Thoracic aorta (tissue), 2 donors: ENCODE measurements around the gene POLR2A. TPM values are rescaled to one million over a fixed set of nuclear protein-coding genes. Genes with fewer than 3 reads are reported as not detected.
A peak's percentile ranks its signal among the peaks of the same experiment; 100 is the strongest.

ENCODE experiments used
- ATAC-seq: fragments of 150-250 bp; one replicate; pipeline ENCODE4 v1.8.0; 2017; ENCODE audit warnings: low read depth; ENCODE audit not compliant: insufficient number of reproducible peaks, low FRiP score
- DNase-seq: peaks from one replicate; pipeline ENCODE4 v3.0.0-alpha.2; 2020; ENCODE audit warnings: low spot score
- H3K27ac ChIP-seq, 2 donors: fragments of 200-600 bp; sonication (generic); 1 replicate in 1 of 2; 2 replicates in 1 of 2; pipeline ENCODE4 v1.5.1; 2016; ENCODE audit warnings: mild to moderate bottlenecking in 2 of 2, moderate library complexity in 2 of 2
- H3K27me3 ChIP-seq: fragments of 200-600 bp; sonication (generic); replicated peaks from 2 replicates; pipeline ENCODE4 v1.6.0; 2016; ENCODE audit warnings: mild to moderate bottlenecking; ENCODE audit not compliant: insufficient read depth
- H3K36me3 ChIP-seq: fragments of 200-600 bp; sonication (generic); one replicate; pipeline ENCODE4 v1.5.1; 2016
- H3K4me1 ChIP-seq, 2 donors: fragments of 200-600 bp; sonication (generic); 1 replicate in 1 of 2; 2 replicates in 1 of 2; pipeline versions ENCODE4 v1.5.1 to v1.6.0; 2016; ENCODE audit warnings: low read depth in 2 of 2, mild to moderate bottlenecking in 1 of 2; ENCODE audit not compliant: control insufficient read depth in 1 of 2
- H3K4me3 ChIP-seq: fragments of 200-600 bp; sonication (generic); 2 replicates; pipeline ENCODE4 v1.5.1; 2016; ENCODE audit warnings: mild to moderate bottlenecking
- H3K9me3 ChIP-seq: fragments of 200-600 bp; sonication (generic); 2 replicates; pipeline ENCODE4 v1.5.1; 2016
- CTCF ChIP-seq: fragments of 200-600 bp; sonication (generic); IDR thresholded peaks from one replicate; pipeline ENCODE4 v1.5.1; 2019; ENCODE audit warnings: antibody characterized with exemption
- total RNA-seq, 2 donors: library from RNA; depleted of rRNA; stranded (reverse); fragments of >200 nt; gene quantifications; one replicate each; pipeline versions ENCODE4 v1.1.0 to v1.2.3, GENCODE V29; 2016

Gene POLR2A
- total RNA-seq, 2 donors from 2014 or later: 77.8 to 151 TPM

GRCh38 chr17:7444682-7445618, 39.2 kb upstream of the POLR2A start, which contains the start of gene CHRNB1:
Gene CHRNB1, plus strand, starts transcription at chr17:7445061. Its CDS starts 67 bp downstream, at chr17:7445128.
- ATAC-seq (no peak), DNase-seq (no peak)
- no peaks in the 10 kb centered on the region for H3K9me3 ChIP-seq
- peaks cover 10 to 32% of the 10 kb centered on the region in 2 donors for H3K4me1 ChIP-seq
- H3K27ac ChIP-seq: no peak within 1 kb of the TSS
- peak within 1 kb of the TSS; percentile 71 for H3K4me3 ChIP-seq
- peaks cover 11% of the 10 kb centered on the region for H3K27me3 ChIP-seq
- TF ChIP-seq CTCF: no peak
- H3K36me3 ChIP-seq: no peaks in the 10 kb centered on the region

GRCh38 chr17:7445619-7445968, 38.6 kb upstream of the POLR2A start:
- no peaks in the 10 kb centered on the region for H3K36me3 ChIP-seq
- TF ChIP-seq CTCF: no peak
- no peak overlapping the region for H3K27ac ChIP-seq
- H3K4me3 ChIP-seq: peak overlapping the region; percentile 71
- DNase-seq: no peak
- H3K27me3 ChIP-seq: peaks cover 11% of the 10 kb centered on the region
- no peaks in the 10 kb centered on the region for H3K9me3 ChIP-seq
- H3K4me1 ChIP-seq: peaks cover 7 to 26% of the 10 kb centered on the region in 2 donors
- no peak for ATAC-seq

GRCh38 chr17:7448461-7448860, 35.7 kb upstream of the POLR2A start:
- ATAC-seq (no peak), DNase-seq (no peak)
- no peak for TF ChIP-seq CTCF
- Histone ChIP-seq H3K27me3 (peaks cover 11% of the 10 kb centered on the region), H3K4me1 (peaks cover 7 to 22% of the 10 kb centered on the region in 2 donors), H3K4me3 (no peak overlapping the region), H3K9me3 (no peaks in the 10 kb centered on the region), H3K27ac (no peak overlapping the region), H3K36me3 (no peaks in the 10 kb centered on the region)

- TF ChIP-seq CTCF: no peak
- peaks cover 31% of the 10 kb centered on the region for H3K36me3 ChIP-seq
- H3K9me3 ChIP-seq: no peaks in the 10 kb centered on the region
- peaks cover 0 to 12% of the 10 kb centered on the region in 2 donors for H3K4me1 ChIP-seq
- no peaks in the 10 kb centered on the region for H3K27me3 ChIP-seq
- ATAC-seq: no peak
- no peak overlapping the region for H3K4me3 ChIP-seq
- peak overlapping the region in 1 of 2 donors; percentile 19 for H3K27ac ChIP-seq
- no peak for DNase-seq
These were observed 24.1 kb upstream of the POLR2A start for GRCh38 chr17:7459961-7460545.

- Histone ChIP-seq H3K4me1 (peaks cover 0 to 16% of the 10 kb centered on the region in 2 donors), H3K27me3 (no peaks in the 10 kb centered on the region), H3K9me3 (no peaks in the 10 kb centered on the region), H3K27ac (no peak overlapping the region), H3K4me3 (no peak overlapping the region), H3K36me3 (peaks cover 37% of the 10 kb centered on the region)
- TF ChIP-seq CTCF: no peak
- DNase-seq (no peak), ATAC-seq (no peak)
These were observed 23.1 kb upstream of the POLR2A start for GRCh38 chr17:7460850-7461660.
